ENCODE measurements around the gene PPP2R1B.
A peak's percentile ranks its signal among the peaks of the same experiment; 100 is the strongest.

The PPP2R1B gene

GRCh38 chr11:111726301-111726713 is 39.9 kb downstream of the PPP2R1B start:
- Mint-ChIP-seq H3K4me3 (no peak overlapping the region), H3K36me3 (ENCODE audit: low read depth) (peaks cover 40% of the 10 kb centered on the region), H3K4me1 (peaks cover 39% of the 10 kb centered on the region), H3K27ac (peak overlapping the region; percentile 38), H3K27me3 (ENCODE audit: low read depth, poor library complexity) (no peaks in the 10 kb centered on the region), H3K9me3 (no peaks in the 10 kb centered on the region)
- DNase-seq: no peak
- no peak for TF ChIP-seq CTCF (IDR thresholded peaks at IDR 0.05)

GRCh38 chr11:111725621-111726020 is 40.6 kb downstream of the PPP2R1B start:
- Mint-ChIP-seq H3K9me3 (no peaks in the 10 kb centered on the region), H3K27ac (no peak overlapping the region), H3K36me3 (ENCODE audit: low read depth) (peaks cover 43% of the 10 kb centered on the region), H3K4me3 (no peak overlapping the region), H3K27me3 (ENCODE audit: low read depth, poor library complexity) (no peaks in the 10 kb centered on the region), H3K4me1 (peaks cover 32% of the 10 kb centered on the region)
- no peak for TF ChIP-seq CTCF (IDR thresholded peaks at IDR 0.05)
- DNase-seq: no peak

GRCh38 chr11:111724615-111725129 is 41.5 kb downstream of the PPP2R1B start:
- Mint-ChIP-seq H3K4me1 (peaks cover 23% of the 10 kb centered on the region), H3K36me3 (ENCODE audit: low read depth) (peaks cover 53% of the 10 kb centered on the region), H3K27ac (no peak overlapping the region), H3K9me3 (no peaks in the 10 kb centered on the region), H3K4me3 (no peak overlapping the region), H3K27me3 (ENCODE audit: low read depth, poor library complexity) (no peaks in the 10 kb centered on the region)
- no peak for DNase-seq
- no peak for TF ChIP-seq CTCF (IDR thresholded peaks at IDR 0.05)

GRCh38 chr11:111723595-111723994 is 42.6 kb downstream of the PPP2R1B start:
- DNase-seq: no peak
- peak overlapping the region; percentile 69 for H3K27ac Mint-ChIP-seq
- TF ChIP-seq CTCF (IDR thresholded peaks at IDR 0.05): no peak
- no peak overlapping the region for H3K4me3 Mint-ChIP-seq
- H3K36me3 Mint-ChIP-seq (ENCODE audit: low read depth): peaks cover 52% of the 10 kb centered on the region
- peaks cover 15% of the 10 kb centered on the region for H3K4me1 Mint-ChIP-seq
- H3K9me3 Mint-ChIP-seq: no peaks in the 10 kb centered on the region
- H3K27me3 Mint-ChIP-seq (ENCODE audit: low read depth, poor library complexity): no peaks in the 10 kb centered on the region

GRCh38 chr11:111722501-111722900 is 43.7 kb downstream of the PPP2R1B start:
- no peaks in the 10 kb centered on the region for H3K9me3 Mint-ChIP-seq
- DNase-seq: no peak
- H3K4me1 Mint-ChIP-seq: peaks cover 24% of the 10 kb centered on the region
- no peak overlapping the region for H3K27ac Mint-ChIP-seq
- peaks cover 56% of the 10 kb centered on the region for H3K36me3 Mint-ChIP-seq (ENCODE audit: low read depth)
- H3K27me3 Mint-ChIP-seq (ENCODE audit: low read depth, poor library complexity): no peaks in the 10 kb centered on the region
- H3K4me3 Mint-ChIP-seq: no peak overlapping the region
- TF ChIP-seq CTCF (IDR thresholded peaks at IDR 0.05): no peak

- Mint-ChIP-seq H3K27ac (no peak overlapping the region), H3K27me3 (ENCODE audit: low read depth, poor library complexity) (no peaks in the 10 kb centered on the region), H3K4me3 (no peak overlapping the region), H3K4me1 (peaks cover 14% of the 10 kb centered on the region), H3K36me3 (ENCODE audit: low read depth) (peaks cover 59% of the 10 kb centered on the region), H3K9me3 (no peaks in the 10 kb centered on the region)
- no peak for TF ChIP-seq CTCF (IDR thresholded peaks at IDR 0.05)
- no peak for DNase-seq
Observed at GRCh38 chr11:111720801-111721494, 45.2 kb downstream of the PPP2R1B start.

Data from nephron progenitor cell (in vitro differentiated cells).